ENCODE measurements around the gene EIF2AK2.

The EIF2AK2 gene

DNA sequence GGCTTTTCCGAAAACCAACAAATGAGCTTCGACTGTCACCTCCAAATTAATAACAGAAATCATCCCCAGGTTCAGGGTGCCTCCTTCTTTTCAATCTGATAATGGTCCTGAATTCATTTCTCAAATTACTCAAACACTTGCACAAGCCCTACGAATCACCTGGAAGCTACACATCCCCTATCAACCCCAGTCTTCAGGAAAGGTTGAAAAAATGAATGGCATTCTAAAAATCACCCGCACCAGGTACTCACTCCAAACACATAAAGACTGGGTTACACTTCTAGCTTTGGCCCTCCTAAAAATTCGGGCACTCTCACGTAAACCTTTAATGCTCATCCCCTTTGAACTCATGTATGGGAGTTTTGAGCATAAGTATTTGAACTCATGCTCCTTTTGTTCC lies 23.9 kb downstream of the EIF2AK2 start:
- Histone ChIP-seq H3K27ac (ENCODE audit: insufficient read depth in 1 of 2, low read depth in 1 of 2, low read length in 2 of 2, poor library complexity in 1 of 2, severe bottlenecking in 2 of 2) (no peak overlapping the region), H3K9me3 (ENCODE audit: control extremely low read depth in 1 of 5, control insufficient read depth in 4 of 5, insufficient read depth in 2 of 5, low read depth in 1 of 5, low read length in 4 of 5) (no peaks in the 10 kb centered on the region), H3K27me3 (replicated peaks in 2 of 5; ENCODE audit: control insufficient read depth in 4 of 5, insufficient read depth in 5 of 5, low read length in 4 of 5) (no peaks in the 10 kb centered on the region), H3K36me3 (ENCODE audit: control insufficient read depth in 4 of 4, insufficient read depth in 4 of 4, low read length in 3 of 4) (peaks cover 23 to 92% (median 69%) of the 10 kb centered on the region in 4 experiments), H3K4me3 (ENCODE audit: control insufficient read depth in 1 of 7, extremely low read depth in 1 of 7, insufficient read depth in 4 of 7, low read depth in 2 of 7, low read length in 6 of 7) (no peak overlapping the region), H3K4me1 (ENCODE audit: control extremely low read depth in 1 of 4, control insufficient read depth in 4 of 4, insufficient read depth in 4 of 4, low read length in 3 of 4) (no peaks in the 10 kb centered on the region)
- POLR2A ChIA-PET, result interaction anchor here (0.6 kb wide), 1 partner anchor 11 kb away, joined by 3 read pairs; no protein-coding TSS in a partner anchor
- WGBS (ENCODE audit: insufficient coverage), result 96% methylated on average over 5 of the region's 6 CpGs
- DNase-seq, result no peak
- CTCF ChIA-PET, result no interaction called here

DNA sequence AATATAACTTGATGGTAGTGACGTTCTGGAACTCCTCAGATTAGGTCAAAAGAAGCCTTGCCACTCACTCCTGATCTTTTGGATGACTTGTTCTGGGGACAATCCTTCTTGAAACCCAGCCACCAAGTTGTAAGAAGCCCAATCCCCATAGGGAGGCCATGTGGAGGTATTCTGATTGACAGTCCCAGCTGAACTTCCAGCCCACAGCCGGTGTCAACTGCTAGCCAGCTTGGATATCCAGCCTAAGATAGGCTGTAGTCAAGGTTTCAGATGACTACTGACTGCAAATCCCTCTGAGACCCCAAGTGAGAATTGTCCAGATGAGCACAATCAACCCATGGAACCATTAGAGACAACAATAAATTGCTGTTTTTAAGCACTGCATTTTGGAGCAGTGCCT lies 31.4 kb downstream of the EIF2AK2 start:
- 100% methylated on average over 2 of the region's 2 CpGs for WGBS (ENCODE audit: insufficient coverage)
- peaks cover 15 to 58% (median 42%) of the 10 kb centered on the region in 4 experiments for H3K36me3 ChIP-seq (ENCODE audit: control insufficient read depth in 4 of 4, insufficient read depth in 4 of 4, low read length in 3 of 4)

DNA sequence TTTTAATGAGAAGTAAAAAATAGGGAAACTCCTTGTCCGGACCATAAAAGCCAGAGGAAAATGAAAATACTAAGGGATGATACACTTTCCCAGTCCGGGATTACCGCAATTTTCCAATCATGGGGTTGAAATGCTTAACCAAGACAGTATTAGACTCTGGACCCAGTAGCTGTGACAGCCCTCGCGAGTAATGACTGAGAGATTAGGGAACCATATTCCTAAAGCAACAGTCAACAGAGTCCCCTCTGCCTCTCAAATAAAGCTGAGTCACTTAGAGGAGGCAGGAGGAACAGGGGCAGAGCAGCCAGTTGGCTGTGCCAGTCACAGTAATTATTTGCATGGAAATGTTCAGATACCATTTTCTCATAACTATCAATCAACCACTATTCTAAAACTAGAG lies 37.6 kb downstream of the EIF2AK2 start:
- Histone ChIP-seq H3K9me3 (ENCODE audit: control extremely low read depth in 1 of 5, control insufficient read depth in 4 of 5, insufficient read depth in 2 of 5, low read depth in 1 of 5, low read length in 4 of 5) (no peaks in the 10 kb centered on the region), H3K4me1 (ENCODE audit: control extremely low read depth in 1 of 4, control insufficient read depth in 4 of 4, insufficient read depth in 4 of 4, low read length in 3 of 4) (no peaks in the 10 kb centered on the region), H3K36me3 (ENCODE audit: control insufficient read depth in 4 of 4, insufficient read depth in 4 of 4, low read length in 3 of 4) (peaks cover 7 to 55% (median 31%) of the 10 kb centered on the region in 4 experiments), H3K27me3 (replicated peaks in 2 of 5; ENCODE audit: control insufficient read depth in 4 of 5, insufficient read depth in 5 of 5, low read length in 4 of 5) (no peaks in the 10 kb centered on the region), H3K4me3 (ENCODE audit: control insufficient read depth in 1 of 7, extremely low read depth in 1 of 7, insufficient read depth in 4 of 7, low read depth in 2 of 7, low read length in 6 of 7) (no peak overlapping the region), H3K27ac (ENCODE audit: insufficient read depth in 1 of 2, low read depth in 1 of 2, low read length in 2 of 2, poor library complexity in 1 of 2, severe bottlenecking in 2 of 2) (peak overlapping the region in 1 of 2 experiments; percentile 28)
- POLR2A ChIA-PET, result no interaction called here
- DNase-seq, result peak in 2 of 3 donors; percentile 14 to 31
- WGBS (ENCODE audit: insufficient coverage), result 89% methylated on average over 5 of the region's 5 CpGs
- CTCF ChIA-PET, result no interaction called here

More for the DNA sequence above, 31.4 kb downstream of the EIF2AK2 start:
- Histone ChIP-seq H3K4me3 (ENCODE audit: control insufficient read depth in 1 of 7, extremely low read depth in 1 of 7, insufficient read depth in 4 of 7, low read depth in 2 of 7, low read length in 6 of 7) (no peak overlapping the region), H3K27ac (ENCODE audit: insufficient read depth in 1 of 2, low read depth in 1 of 2, low read length in 2 of 2, poor library complexity in 1 of 2, severe bottlenecking in 2 of 2) (no peak overlapping the region), H3K4me1 (ENCODE audit: control extremely low read depth in 1 of 4, control insufficient read depth in 4 of 4, insufficient read depth in 4 of 4, low read length in 3 of 4) (no peaks in the 10 kb centered on the region), H3K27me3 (replicated peaks in 2 of 5; ENCODE audit: control insufficient read depth in 4 of 5, insufficient read depth in 5 of 5, low read length in 4 of 5) (no peaks in the 10 kb centered on the region), H3K9me3 (ENCODE audit: control extremely low read depth in 1 of 5, control insufficient read depth in 4 of 5, insufficient read depth in 2 of 5, low read depth in 1 of 5, low read length in 4 of 5) (no peaks in the 10 kb centered on the region)
- ChIA-PET CTCF (interaction anchor here (0.7 kb wide), 1 partner anchor 29 kb away, joined by 3 read pairs; no protein-coding TSS in a partner anchor), POLR2A (no interaction called here)
- no peak for DNase-seq

DNA sequence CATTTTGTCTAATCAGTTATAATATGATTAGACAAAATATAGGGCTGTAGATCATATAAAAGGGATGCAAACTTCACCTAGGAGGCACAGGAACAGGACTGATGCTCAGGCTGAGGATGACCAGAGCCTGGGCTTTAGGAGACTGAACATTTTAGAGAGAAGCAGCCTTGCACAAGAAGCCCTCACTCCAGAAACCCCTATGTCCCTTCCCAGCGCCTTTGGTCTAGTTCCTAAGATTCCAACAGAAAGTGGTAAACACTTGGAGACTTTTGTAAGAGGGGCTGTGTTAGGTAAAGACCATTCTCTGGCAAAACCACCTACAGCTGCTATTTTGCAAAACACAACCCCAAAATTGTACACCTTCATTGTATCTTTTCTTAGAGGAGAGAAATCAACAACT lies 39.2 kb downstream of the EIF2AK2 start:
- H3K4me3 ChIP-seq (ENCODE audit: control insufficient read depth in 1 of 7, extremely low read depth in 1 of 7, insufficient read depth in 4 of 7, low read depth in 2 of 7, low read length in 6 of 7), result no peak overlapping the region
- no peak overlapping the region for H3K27ac ChIP-seq (ENCODE audit: insufficient read depth in 1 of 2, low read depth in 1 of 2, low read length in 2 of 2, poor library complexity in 1 of 2, severe bottlenecking in 2 of 2)
- POLR2A ChIA-PET, result no interaction called here
- CTCF ChIA-PET, result no interaction called here
- no CpG with 5 or more reads among the region's 1 CpG for WGBS (ENCODE audit: insufficient coverage)
- peaks cover 4 to 54% (median 36%) of the 10 kb centered on the region in 4 experiments for H3K36me3 ChIP-seq (ENCODE audit: control insufficient read depth in 4 of 4, insufficient read depth in 4 of 4, low read length in 3 of 4)
- H3K27me3 ChIP-seq (replicated peaks in 2 of 5; ENCODE audit: control insufficient read depth in 4 of 5, insufficient read depth in 5 of 5, low read length in 4 of 5), result no peaks in the 10 kb centered on the region
- no peaks in the 10 kb centered on the region for H3K4me1 ChIP-seq (ENCODE audit: control extremely low read depth in 1 of 4, control insufficient read depth in 4 of 4, insufficient read depth in 4 of 4, low read length in 3 of 4)
- no peak for DNase-seq
- H3K9me3 ChIP-seq (ENCODE audit: control extremely low read depth in 1 of 5, control insufficient read depth in 4 of 5, insufficient read depth in 2 of 5, low read depth in 1 of 5, low read length in 4 of 5), result no peaks in the 10 kb centered on the region

DNA sequence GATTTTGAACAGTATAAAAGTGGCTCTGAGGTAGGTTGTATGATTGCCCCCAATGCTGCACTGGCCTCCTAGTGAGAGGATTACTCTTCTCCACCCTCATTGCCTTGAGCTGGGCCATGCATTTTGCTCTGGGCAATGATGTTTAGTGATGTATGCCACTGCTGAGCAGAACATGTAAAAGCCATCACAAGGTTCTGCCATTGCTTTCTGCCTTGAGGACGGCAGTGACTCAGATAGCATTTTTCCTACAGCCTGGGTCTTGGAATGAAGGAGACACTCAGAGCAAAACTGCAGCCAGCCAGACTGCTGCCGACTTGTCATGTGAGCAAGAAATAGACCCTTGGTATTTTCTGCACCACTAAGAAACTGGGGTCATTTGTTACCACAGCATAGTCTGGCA lies 44.8 kb downstream of the EIF2AK2 start:
- WGBS (ENCODE audit: insufficient coverage), result 77% methylated on average over 2 of the region's 2 CpGs
- Histone ChIP-seq H3K36me3 (ENCODE audit: control insufficient read depth in 4 of 4, insufficient read depth in 4 of 4, low read length in 3 of 4) (peaks cover 18 to 58% (median 36%) of the 10 kb centered on the region in 4 experiments), H3K4me3 (ENCODE audit: control insufficient read depth in 1 of 7, extremely low read depth in 1 of 7, insufficient read depth in 4 of 7, low read depth in 2 of 7, low read length in 6 of 7) (no peak overlapping the region), H3K4me1 (ENCODE audit: control extremely low read depth in 1 of 4, control insufficient read depth in 4 of 4, insufficient read depth in 4 of 4, low read length in 3 of 4) (no peaks in the 10 kb centered on the region), H3K27ac (ENCODE audit: insufficient read depth in 1 of 2, low read depth in 1 of 2, low read length in 2 of 2, poor library complexity in 1 of 2, severe bottlenecking in 2 of 2) (no peak overlapping the region), H3K9me3 (ENCODE audit: control extremely low read depth in 1 of 5, control insufficient read depth in 4 of 5, insufficient read depth in 2 of 5, low read depth in 1 of 5, low read length in 4 of 5) (no peaks in the 10 kb centered on the region), H3K27me3 (replicated peaks in 2 of 5; ENCODE audit: control insufficient read depth in 4 of 5, insufficient read depth in 5 of 5, low read length in 4 of 5) (no peaks in the 10 kb centered on the region)
- DNase-seq, result no peak
- CTCF ChIA-PET, result no interaction called here
- POLR2A ChIA-PET, result no interaction called here

DNA sequence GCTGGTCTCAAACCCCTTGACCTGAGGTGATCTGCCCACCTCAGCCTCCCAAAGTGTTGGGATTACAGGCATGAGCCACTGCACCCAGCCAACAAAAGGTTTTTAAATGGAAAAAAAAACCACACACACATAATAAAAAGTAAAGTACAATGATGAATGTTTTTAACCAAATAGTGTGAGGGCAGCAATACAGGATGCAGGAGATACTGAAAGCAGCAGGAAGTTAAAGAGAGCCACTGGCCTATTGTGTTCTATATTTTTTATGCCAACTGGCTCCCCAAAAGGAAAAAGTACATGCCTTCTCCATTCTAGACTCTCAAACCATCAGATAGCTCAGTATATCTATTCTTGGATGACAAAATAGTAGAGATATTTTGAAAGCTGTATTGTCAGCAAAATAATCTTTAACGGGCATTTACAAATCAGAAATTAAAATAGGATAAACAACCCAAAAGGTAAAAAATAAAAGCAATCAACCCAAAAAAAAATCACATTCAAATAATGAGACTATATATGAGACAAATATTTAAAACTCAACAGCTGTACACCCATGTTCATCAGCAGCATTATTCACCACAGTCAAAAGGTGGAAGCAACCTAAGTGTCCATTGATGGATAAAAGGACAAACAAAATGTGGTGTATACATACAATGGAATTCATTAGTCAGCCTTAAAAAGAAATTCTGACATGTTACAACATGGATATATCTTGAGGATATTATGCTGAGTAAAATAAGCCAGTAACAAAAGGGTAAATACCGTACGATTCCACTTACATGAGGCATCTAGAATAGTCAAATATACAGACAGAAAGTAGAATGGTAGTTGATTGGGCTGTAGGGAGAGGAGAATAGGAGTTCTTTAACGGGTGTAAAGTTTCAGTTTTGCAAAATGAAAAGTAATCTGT lies 46.2 kb downstream of the EIF2AK2 start:
- WGBS (ENCODE audit: insufficient coverage), result no CpG with 5 or more reads among the region's 4 CpGs

DNA sequence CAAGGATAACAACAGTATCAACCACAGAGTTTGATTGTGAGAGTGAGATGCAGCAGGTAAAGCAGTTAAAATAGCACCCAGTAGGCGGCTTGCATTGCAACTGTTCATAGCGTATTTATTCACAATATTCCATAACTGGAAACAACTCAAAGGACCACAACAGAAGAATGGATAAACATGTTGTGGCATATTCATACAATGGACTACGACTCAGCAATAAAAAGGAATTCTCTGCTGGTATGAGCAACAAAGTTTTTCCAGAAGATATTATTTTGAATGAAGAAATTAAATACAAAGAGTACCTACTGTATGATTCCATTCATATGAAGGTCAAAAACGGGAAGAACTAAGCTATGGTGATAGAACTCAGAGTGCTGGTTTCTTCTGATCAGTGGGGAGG lies 47.3 kb downstream of the EIF2AK2 start:
- no peak overlapping the region for H3K27ac ChIP-seq (ENCODE audit: insufficient read depth in 1 of 2, low read depth in 1 of 2, low read length in 2 of 2, poor library complexity in 1 of 2, severe bottlenecking in 2 of 2)
- H3K9me3 ChIP-seq (ENCODE audit: control extremely low read depth in 1 of 5, control insufficient read depth in 4 of 5, insufficient read depth in 2 of 5, low read depth in 1 of 5, low read length in 4 of 5), result no peaks in the 10 kb centered on the region
- H3K4me3 ChIP-seq (ENCODE audit: control insufficient read depth in 1 of 7, extremely low read depth in 1 of 7, insufficient read depth in 4 of 7, low read depth in 2 of 7, low read length in 6 of 7), result no peak overlapping the region
- no peak for DNase-seq
- H3K27me3 ChIP-seq (replicated peaks in 2 of 5; ENCODE audit: control insufficient read depth in 4 of 5, insufficient read depth in 5 of 5, low read length in 4 of 5), result no peaks in the 10 kb centered on the region
- ChIA-PET POLR2A (no interaction called here), CTCF (interaction anchor here (0.6 kb wide), 1 partner anchor 142 kb away, joined by 3 read pairs; no protein-coding TSS in a partner anchor)
- WGBS (ENCODE audit: insufficient coverage), result 100% methylated on average over 2 of the region's 4 CpGs
- peaks cover 21 to 57% (median 40%) of the 10 kb centered on the region in 4 experiments for H3K36me3 ChIP-seq (ENCODE audit: control insufficient read depth in 4 of 4, insufficient read depth in 4 of 4, low read length in 3 of 4)
- H3K4me1 ChIP-seq (ENCODE audit: control extremely low read depth in 1 of 4, control insufficient read depth in 4 of 4, insufficient read depth in 4 of 4, low read length in 3 of 4), result no peaks in the 10 kb centered on the region

More for the DNA sequence above, 46.2 kb downstream of the EIF2AK2 start:
- ChIA-PET POLR2A (no interaction called here), CTCF (no interaction called here)
- no peaks in the 10 kb centered on the region for H3K4me1 ChIP-seq (ENCODE audit: control extremely low read depth in 1 of 4, control insufficient read depth in 4 of 4, insufficient read depth in 4 of 4, low read length in 3 of 4)
- no peaks in the 10 kb centered on the region for H3K9me3 ChIP-seq (ENCODE audit: control extremely low read depth in 1 of 5, control insufficient read depth in 4 of 5, insufficient read depth in 2 of 5, low read depth in 1 of 5, low read length in 4 of 5)
- no peak overlapping the region for H3K27ac ChIP-seq (ENCODE audit: insufficient read depth in 1 of 2, low read depth in 1 of 2, low read length in 2 of 2, poor library complexity in 1 of 2, severe bottlenecking in 2 of 2)
- no peak overlapping the region for H3K4me3 ChIP-seq (ENCODE audit: control insufficient read depth in 1 of 7, extremely low read depth in 1 of 7, insufficient read depth in 4 of 7, low read depth in 2 of 7, low read length in 6 of 7)
- peaks cover 21 to 58% (median 39%) of the 10 kb centered on the region in 4 experiments for H3K36me3 ChIP-seq (ENCODE audit: control insufficient read depth in 4 of 4, insufficient read depth in 4 of 4, low read length in 3 of 4)
- H3K27me3 ChIP-seq (replicated peaks in 2 of 5; ENCODE audit: control insufficient read depth in 4 of 5, insufficient read depth in 5 of 5, low read length in 4 of 5), result no peaks in the 10 kb centered on the region
- no peak for DNase-seq

Measured in common myeloid progenitor, CD34-positive (primary cell).